Activated CD4-positive, alpha-beta T cell treated with anti-CD3 and anti-CD28 coated beads for 36 hours (primary cell): Measurements from ENCODE around the gene CNN1. TPM values are rescaled to one million over a fixed set of nuclear protein-coding genes. Genes with fewer than 3 reads are reported as not detected.
A peak's percentile ranks its signal among the peaks of the same experiment; 100 is the strongest.

Experiments
- ATAC-seq: fragments of 200-7000 bp; cut with Tn5 transposase; one replicate; pipeline ENCODE4 v1.10.0; 2021; ENCODE audit warnings: mild to moderate bottlenecking, moderate library complexity
- CTCF ChIA-PET: fragments of 350-600 bp; sonication (Branson Sonifier 250); formaldehyde crosslinking; loops from one replicate; lab custom pipeline; 2021; ENCODE audit warnings: antibody characterized with exemption; lab: Charles Lee
- POLR2A ChIA-PET: fragments of 350-600 bp; sonication (Branson Sonifier 250); formaldehyde crosslinking; loops from one replicate; lab custom pipeline; 2021; ENCODE audit warnings: antibody characterized with exemption, inconsistent platforms; lab: Charles Lee
- DNase-seq: peaks from one replicate; pipeline ENCODE4 v3.0.0-alpha.2; 2020
- H3K27ac Mint-ChIP-seq: one replicate; pipeline ENCODE4 v1.8.0; 2021; ENCODE audit warnings: mixed read lengths
- H3K27me3 Mint-ChIP-seq: one replicate; pipeline ENCODE4 v1.8.0; 2021; ENCODE audit warnings: mixed read lengths
- H3K36me3 Mint-ChIP-seq: one replicate; pipeline ENCODE4 v1.8.0; 2021; ENCODE audit warnings: low read depth, mixed read lengths
- H3K4me1 Mint-ChIP-seq: one replicate; pipeline ENCODE4 v1.8.0; 2021; ENCODE audit warnings: mixed read lengths
- H3K4me3 Mint-ChIP-seq: one replicate; pipeline ENCODE4 v1.8.0; 2021; ENCODE audit warnings: mild to moderate bottlenecking, moderate library complexity, mixed read lengths
- H3K9me3 Mint-ChIP-seq: one replicate; pipeline ENCODE4 v1.8.0; 2021; ENCODE audit warnings: low read depth, mixed read lengths
- intact Hi-C, 2 experiments: fragments of 100-400 bp; cut with DNase I in 1 of 2; cut with micrococcal nuclease in 1 of 2; formaldehyde crosslinking; loops; one replicate each; pipeline versions ENCODE4 v1.14.2 to v1.15.1; 2022 to 2024; cut with DNase I, micrococcal nuclease
- total RNA-seq, 2 experiments: library from RNA; stranded (reverse); gene quantifications; one replicate each; pipeline ENCODE4 v1.2.3, GENCODE V29; 2021

The CNN1 gene
- total RNA-seq, 2 experiments from 2014 or later = not detected

- Mint-ChIP-seq H3K9me3 (no peaks in the 10 kb centered on the region), H3K36me3 (no peaks in the 10 kb centered on the region), H3K4me3 (no peak overlapping the region), H3K27me3 (peaks cover 9% of the 10 kb centered on the region), H3K27ac (no peak overlapping the region), H3K4me1 (peaks cover 19% of the 10 kb centered on the region)
- intact Hi-C loops = loop anchor here in 1 of 2 experiments (5.0 kb wide), 1 partner anchor 52 kb away; no protein-coding TSS in a partner anchor
- ChIA-PET POLR2A (interaction anchor here (0.5 kb wide), 1 partner anchor 60 kb away, joined by 7 read pairs; no protein-coding TSS in a partner anchor), CTCF (no interaction called here)
- ATAC-seq = no peak
- DNase-seq = no peak
Observed at GRCh38 chr19:11534948-11535347, 3.7 kb upstream of the CNN1 start.

- H3K9me3 Mint-ChIP-seq = no peaks in the 10 kb centered on the region
- ChIA-PET POLR2A (interaction anchor here (1.2 kb wide), 1 partner anchor 23 kb away, joined by 4 read pairs; the partner anchor contains the start of gene ELOF1), CTCF (interaction anchor here (0.5 to 1.8 kb wide), 11 partner anchors 23 to 950 kb away, joined by 3 to 8 read pairs (median 4); partner anchors contain the start of genes ELOF1, ODAD3 and PRKCSH)
- H3K4me1 Mint-ChIP-seq = peaks cover 17% of the 10 kb centered on the region
- ATAC-seq = peak; percentile 76
- H3K27me3 Mint-ChIP-seq = peaks cover 14% of the 10 kb centered on the region
- intact Hi-C loops = loop anchor here in 1 of 2 experiments (1.0 to 2.0 kb wide), 8 partner anchors 23 to 447 kb away; partner anchors contain the start of genes ELOF1, LDLR, ZNF627 and ZNF653
- H3K4me3 Mint-ChIP-seq = peak overlapping the region; percentile 2
- H3K36me3 Mint-ChIP-seq = no peaks in the 10 kb centered on the region
- peak; percentile 94 for DNase-seq
- H3K27ac Mint-ChIP-seq = peak overlapping the region; percentile 51
Observed at GRCh38 chr19:11535792-11536595, 2.7 kb upstream of the CNN1 start.

GRCh38 chr19:11539495-11540365, 1.1 kb downstream of the CNN1 start:
- CTCF ChIA-PET = no interaction called here
- intact Hi-C loops = no loop called here

GRCh38 chr19:11540645-11541044, 2.0 kb downstream of the CNN1 start:
- Mint-ChIP-seq H3K4me1 (peaks cover 3% of the 10 kb centered on the region), H3K27me3 (peaks cover 19% of the 10 kb centered on the region), H3K4me3 (no peak overlapping the region), H3K36me3 (no peaks in the 10 kb centered on the region), H3K27ac (no peak overlapping the region), H3K9me3 (no peaks in the 10 kb centered on the region)
- CTCF ChIA-PET = interaction anchor here (1.1 kb wide), 1 partner anchor 58 kb away, joined by 4 read pairs; no protein-coding TSS in a partner anchor
- intact Hi-C loops = no loop called here
- DNase-seq (no peak), ATAC-seq (no peak)
- POLR2A ChIA-PET = no interaction called here

More at GRCh38 chr19:11539495-11540365, 1.1 kb downstream of the CNN1 start:
- POLR2A ChIA-PET = no interaction called here
- Mint-ChIP-seq H3K4me3 (no peak overlapping the region), H3K27ac (no peak overlapping the region), H3K36me3 (no peaks in the 10 kb centered on the region), H3K4me1 (peaks cover 5% of the 10 kb centered on the region), H3K27me3 (peaks cover 19% of the 10 kb centered on the region), H3K9me3 (no peaks in the 10 kb centered on the region)
- no peak for DNase-seq
- no peak for ATAC-seq

GRCh38 chr19:11541238-11541637, 2.6 kb downstream of the CNN1 start:
- Mint-ChIP-seq H3K27ac (no peak overlapping the region), H3K36me3 (no peaks in the 10 kb centered on the region), H3K9me3 (no peaks in the 10 kb centered on the region), H3K27me3 (peaks cover 19% of the 10 kb centered on the region), H3K4me3 (no peak overlapping the region), H3K4me1 (no peaks in the 10 kb centered on the region)
- intact Hi-C loops = no loop called here
- ATAC-seq = peak; percentile 40
- POLR2A ChIA-PET = no interaction called here
- no peak for DNase-seq
- CTCF ChIA-PET = interaction anchor here (1.1 kb wide), 1 partner anchor 59 kb away, joined by 4 read pairs; no protein-coding TSS in a partner anchor

GRCh38 chr19:11547929-11548700, 9.5 kb downstream of the CNN1 start:
- intact Hi-C loops = no loop called here
- H3K27ac Mint-ChIP-seq = no peak overlapping the region

GRCh38 chr19:11549386-11549953, 10.8 kb downstream of the CNN1 start:
- Mint-ChIP-seq H3K27me3 (no peaks in the 10 kb centered on the region), H3K36me3 (peaks cover 8% of the 10 kb centered on the region), H3K9me3 (no peaks in the 10 kb centered on the region), H3K4me1 (peaks cover 5% of the 10 kb centered on the region), H3K27ac (no peak overlapping the region), H3K4me3 (no peak overlapping the region)
- ChIA-PET POLR2A (no interaction called here), CTCF (no interaction called here)
- DNase-seq (no peak), ATAC-seq (no peak)
- intact Hi-C loops = no loop called here

More at GRCh38 chr19:11547929-11548700, 9.5 kb downstream of the CNN1 start:
- Mint-ChIP-seq H3K36me3 (peaks cover 3% of the 10 kb centered on the region), H3K4me3 (no peak overlapping the region), H3K27me3 (no peaks in the 10 kb centered on the region), H3K4me1 (no peaks in the 10 kb centered on the region), H3K9me3 (no peaks in the 10 kb centered on the region)
- ChIA-PET POLR2A (no interaction called here), CTCF (no interaction called here)
- ATAC-seq = no peak
- DNase-seq = no peak

- DNase-seq (no peak), ATAC-seq (no peak)
- intact Hi-C loops = no loop called here
- H3K27me3 Mint-ChIP-seq = no peaks in the 10 kb centered on the region
- H3K27ac Mint-ChIP-seq = no peak overlapping the region
- peaks cover 10% of the 10 kb centered on the region for H3K36me3 Mint-ChIP-seq
- peaks cover 7% of the 10 kb centered on the region for H3K4me1 Mint-ChIP-seq
- ChIA-PET CTCF (no interaction called here), POLR2A (no interaction called here)
- H3K9me3 Mint-ChIP-seq = no peaks in the 10 kb centered on the region
- H3K4me3 Mint-ChIP-seq = no peak overlapping the region
Observed at GRCh38 chr19:11550265-11550664, 11.6 kb downstream of the CNN1 start.

GRCh38 chr19:11551603-11552235, 13.1 kb downstream of the CNN1 start:
- peaks cover 16% of the 10 kb centered on the region for H3K4me1 Mint-ChIP-seq
- ATAC-seq = peak; percentile 53
- no peaks in the 10 kb centered on the region for H3K27me3 Mint-ChIP-seq
- H3K4me3 Mint-ChIP-seq = no peak overlapping the region
- H3K36me3 Mint-ChIP-seq = peaks cover 16% of the 10 kb centered on the region
- ChIA-PET CTCF (no interaction called here), POLR2A (no interaction called here)
- DNase-seq = peak; percentile 43
- intact Hi-C loops = no loop called here
- no peak overlapping the region for H3K27ac Mint-ChIP-seq
- H3K9me3 Mint-ChIP-seq = no peaks in the 10 kb centered on the region

- POLR2A ChIA-PET = no interaction called here
- DNase-seq (no peak), ATAC-seq (no peak)
- Mint-ChIP-seq H3K4me1 (peaks cover 22% of the 10 kb centered on the region), H3K9me3 (no peaks in the 10 kb centered on the region), H3K4me3 (no peak overlapping the region), H3K27me3 (no peaks in the 10 kb centered on the region), H3K36me3 (peaks cover 20% of the 10 kb centered on the region), H3K27ac (no peak overlapping the region)
- CTCF ChIA-PET = no interaction called here
- intact Hi-C loops = no loop called here
Observed at GRCh38 chr19:11552666-11553372, 14.2 kb downstream of the CNN1 start.
